Measurements from ENCODE around the gene TRAPPC3L.

TRAPPC3L gene

DNA sequence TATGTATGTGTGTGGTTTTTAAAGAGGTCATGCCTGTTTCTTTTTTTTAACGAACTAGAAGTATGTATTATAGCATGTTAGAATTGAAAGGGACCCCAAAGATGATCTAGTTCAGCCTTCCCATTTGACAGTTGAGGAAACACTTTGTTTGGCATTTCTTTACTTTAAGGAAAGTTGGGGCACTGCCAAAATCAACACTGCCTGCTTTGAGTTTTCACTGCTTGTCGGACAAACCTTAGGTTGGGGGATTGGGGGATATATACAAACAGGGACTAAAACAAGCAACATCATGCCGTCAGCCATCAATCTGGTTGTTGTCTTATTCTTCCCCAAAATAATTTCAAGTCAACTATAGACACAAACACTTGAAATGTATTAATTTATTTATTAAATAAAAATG is 98.4 kb downstream of the TRAPPC3L start:
- Histone ChIP-seq H3K9ac (ENCODE audit: low read length) (no peak overlapping the region), H3K27ac (ENCODE audit: low read length) (no peak overlapping the region), H2AFZ (ENCODE audit: low read length) (no peak overlapping the region), H3K4me2 (ENCODE audit: low read depth, low read length) (peak overlapping the region; percentile 38; the same call in 1 of the 2 replicates), H4K20me1 (ENCODE audit: insufficient read depth, low read length) (no peaks in the 10 kb centered on the region), H3K27me3 (replicated peaks; ENCODE audit: insufficient read depth, low read length) (no peaks in the 10 kb centered on the region), H3K36me3 (replicated peaks; ENCODE audit: insufficient read depth, low read length) (no peaks in the 10 kb centered on the region), H3K4me1 (ENCODE audit: low read length) (peaks cover 51% of the 10 kb centered on the region), H3K4me3 (ENCODE audit: low read length) (no peak overlapping the region), H3K79me2 (ENCODE audit: low read length) (no peaks in the 10 kb centered on the region), H3K9me3 (replicated peaks; ENCODE audit: insufficient read depth, low read length) (no peaks in the 10 kb centered on the region), H3F3A (ENCODE audit: insufficient read depth, low read length) (peaks cover 21% of the 10 kb centered on the region; the same call in 1 of the 2 replicates), H3K9me2 (replicated peaks; ENCODE audit: insufficient read depth, low read length) (no peaks in the 10 kb centered on the region)
- no peak for TF ChIP-seq EZH2phosphoT487 (IDR thresholded peaks at IDR 0.05; ENCODE audit: low read length)
- TF ChIP-seq, protein P1, sequence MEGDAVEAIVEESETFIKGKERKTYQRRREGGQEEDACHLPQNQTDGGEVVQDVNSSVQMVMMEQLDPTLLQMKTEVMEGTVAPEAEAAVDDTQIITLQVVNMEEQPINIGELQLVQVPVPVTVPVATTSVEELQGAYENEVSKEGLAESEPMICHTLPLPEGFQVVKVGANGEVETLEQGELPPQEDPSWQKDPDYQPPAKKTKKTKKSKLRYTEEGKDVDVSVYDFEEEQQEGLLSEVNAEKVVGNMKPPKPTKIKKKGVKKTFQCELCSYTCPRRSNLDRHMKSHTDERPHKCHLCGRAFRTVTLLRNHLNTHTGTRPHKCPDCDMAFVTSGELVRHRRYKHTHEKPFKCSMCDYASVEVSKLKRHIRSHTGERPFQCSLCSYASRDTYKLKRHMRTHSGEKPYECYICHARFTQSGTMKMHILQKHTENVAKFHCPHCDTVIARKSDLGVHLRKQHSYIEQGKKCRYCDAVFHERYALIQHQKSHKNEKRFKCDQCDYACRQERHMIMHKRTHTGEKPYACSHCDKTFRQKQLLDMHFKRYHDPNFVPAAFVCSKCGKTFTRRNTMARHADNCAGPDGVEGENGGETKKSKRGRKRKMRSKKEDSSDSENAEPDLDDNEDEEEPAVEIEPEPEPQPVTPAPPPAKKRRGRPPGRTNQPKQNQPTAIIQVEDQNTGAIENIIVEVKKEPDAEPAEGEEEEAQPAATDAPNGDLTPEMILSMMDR (IDR thresholded peaks at IDR 0.05; ENCODE audit: low read length): no peak
- DNase-seq: no peak

DNA sequence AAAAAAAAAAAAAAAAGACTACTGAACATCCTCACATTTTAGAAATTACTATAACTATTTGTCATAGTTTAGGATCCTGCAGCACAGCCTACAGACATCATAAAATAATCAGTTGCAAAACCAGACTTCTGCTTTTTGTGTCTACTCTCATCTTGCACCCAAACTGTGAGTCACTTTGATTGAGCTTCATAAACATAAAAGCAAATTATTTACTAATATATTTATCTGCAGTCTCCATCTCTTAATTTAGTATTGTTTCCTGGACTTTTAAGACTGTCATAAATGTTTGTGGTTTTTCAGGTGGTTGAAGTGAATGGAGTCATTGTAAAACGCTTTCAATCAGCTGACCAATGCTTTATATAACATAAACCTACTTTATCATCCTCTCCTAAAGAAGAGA is 99.1 kb downstream of the TRAPPC3L start:
- Histone ChIP-seq H3K79me2 (ENCODE audit: low read length) (no peaks in the 10 kb centered on the region), H3K9ac (ENCODE audit: low read length) (no peak overlapping the region)
- DNase-seq: peak; percentile 27

DNA sequence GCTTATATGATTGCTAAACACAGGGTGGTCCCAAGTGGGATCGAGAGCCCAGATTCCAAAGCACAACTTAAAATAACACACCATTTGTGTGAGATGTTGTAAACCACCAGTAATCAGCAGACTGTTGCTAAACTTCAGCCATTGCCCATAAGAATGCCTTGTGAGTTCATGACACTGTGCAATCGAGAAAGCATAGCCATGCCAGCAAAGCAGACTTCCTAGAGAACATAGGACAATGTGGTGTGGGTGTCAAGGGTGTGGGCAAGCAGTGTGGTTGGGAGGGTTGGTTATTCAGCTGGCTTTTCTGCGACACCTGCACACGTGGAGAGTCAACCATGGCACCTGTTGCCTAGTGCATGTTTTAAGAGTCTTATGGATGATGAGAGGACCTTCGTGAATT is 100.4 kb downstream of the TRAPPC3L start:
- Histone ChIP-seq H3K9me2 (replicated peaks; ENCODE audit: insufficient read depth, low read length) (no peaks in the 10 kb centered on the region), H3K4me3 (ENCODE audit: low read length) (no peak overlapping the region), H3K4me2 (ENCODE audit: low read depth, low read length) (peak overlapping the region; percentile 14; the same call in 1 of the 2 replicates), H3K36me3 (replicated peaks; ENCODE audit: insufficient read depth, low read length) (no peaks in the 10 kb centered on the region), H2AFZ (ENCODE audit: low read length) (no peak overlapping the region), H3K27me3 (replicated peaks; ENCODE audit: insufficient read depth, low read length) (no peaks in the 10 kb centered on the region), H3K9me3 (replicated peaks; ENCODE audit: insufficient read depth, low read length) (no peaks in the 10 kb centered on the region), H3F3A (ENCODE audit: insufficient read depth, low read length) (peaks cover 21% of the 10 kb centered on the region; the same call in 1 of the 2 replicates), H4K20me1 (ENCODE audit: insufficient read depth, low read length) (no peaks in the 10 kb centered on the region), H3K79me2 (ENCODE audit: low read length) (no peaks in the 10 kb centered on the region), H3K9ac (ENCODE audit: low read length) (no peak overlapping the region), H3K4me1 (ENCODE audit: low read length) (peaks cover 37% of the 10 kb centered on the region), H3K27ac (ENCODE audit: low read length) (peak overlapping the region; percentile 37; the same call in 1 of the 2 replicates)
- TF ChIP-seq EZH2phosphoT487 (IDR thresholded peaks at IDR 0.05; ENCODE audit: low read length): no peak
- no peak for TF ChIP-seq EZH2 (optimal IDR thresholded peaks at IDR 0.05; ENCODE audit: low read depth, low read length)
- TF ChIP-seq, protein P1 (IDR thresholded peaks at IDR 0.05; ENCODE audit: low read length): no peak
- DNase-seq: peak; percentile 72

More for the DNA sequence above, 99.1 kb downstream of the TRAPPC3L start:
- Histone ChIP-seq H4K20me1 (ENCODE audit: insufficient read depth, low read length) (no peaks in the 10 kb centered on the region), H2AFZ (ENCODE audit: low read length) (no peak overlapping the region), H3K27me3 (replicated peaks; ENCODE audit: insufficient read depth, low read length) (no peaks in the 10 kb centered on the region), H3K4me1 (ENCODE audit: low read length) (peaks cover 48% of the 10 kb centered on the region), H3K9me3 (replicated peaks; ENCODE audit: insufficient read depth, low read length) (no peaks in the 10 kb centered on the region), H3K9me2 (replicated peaks; ENCODE audit: insufficient read depth, low read length) (no peaks in the 10 kb centered on the region), H3K4me2 (ENCODE audit: low read depth, low read length) (peak overlapping the region; percentile 38; the same call in 1 of the 2 replicates), H3K36me3 (replicated peaks; ENCODE audit: insufficient read depth, low read length) (no peaks in the 10 kb centered on the region), H3F3A (ENCODE audit: insufficient read depth, low read length) (peaks cover 21% of the 10 kb centered on the region; the same call in 1 of the 2 replicates), H3K4me3 (ENCODE audit: low read length) (no peak overlapping the region), H3K27ac (ENCODE audit: low read length) (peak overlapping the region; percentile 30; the same call in 1 of the 2 replicates)
- no peak for TF ChIP-seq EZH2phosphoT487 (IDR thresholded peaks at IDR 0.05; ENCODE audit: low read length)
- TF ChIP-seq EZH2 (optimal IDR thresholded peaks at IDR 0.05; ENCODE audit: low read depth, low read length): no peak
- TF ChIP-seq, protein P1 (IDR thresholded peaks at IDR 0.05; ENCODE audit: low read length): no peak
